HG03196 (cell line): Measurements from ENCODE around the gene ID3.

Experiments
- ATAC-seq: cut with Tn5 transposase; IDR thresholded peaks from one replicate; pipeline ENCODE4 v1.9.1; 2021; ENCODE audit not compliant: unreplicated experiment

The ID3 gene

GRCh38 chr1:23566304-23566703 lies 7.0 kb upstream of the ID3 start:
- no peak for ATAC-seq

GRCh38 chr1:23565776-23566175 lies 6.5 kb upstream of the ID3 start:
- ATAC-seq, result no peak

GRCh38 chr1:23564529-23565122 lies 5.3 kb upstream of the ID3 start:
- ATAC-seq, result no peak

GRCh38 chr1:23563755-23564374 lies 4.6 kb upstream of the ID3 start:
- no peak for ATAC-seq

GRCh38 chr1:23563003-23563402 lies 3.7 kb upstream of the ID3 start:
- no peak for ATAC-seq

- no peak for ATAC-seq
Measured at GRCh38 chr1:23562137-23562876, 3.0 kb upstream of the ID3 start.

- no peak for ATAC-seq
Measured at GRCh38 chr1:23561813-23562100, 2.5 kb upstream of the ID3 start.

GRCh38 chr1:23561076-23561812 lies 1.9 kb upstream of the ID3 start:
- ATAC-seq, result no peak

- no peak for ATAC-seq
Measured at GRCh38 chr1:23559985-23560741, 862 bp upstream of the ID3 start.

GRCh38 chr1:23558872-23559135 lies 497 bp downstream of the ID3 start:
- ATAC-seq, result no peak

- no peak for ATAC-seq
Measured at GRCh38 chr1:23558140-23558871, 995 bp downstream of the ID3 start.

- ATAC-seq, result no peak
Measured at GRCh38 chr1:23557471-23558124, 1.7 kb downstream of the ID3 start.

GRCh38 chr1:23556635-23557470 lies 2.4 kb downstream of the ID3 start:
- no peak for ATAC-seq

- no peak for ATAC-seq
Measured at GRCh38 chr1:23555986-23556634, 3.2 kb downstream of the ID3 start.

GRCh38 chr1:23555270-23555985 lies 3.9 kb downstream of the ID3 start:
- ATAC-seq, result no peak

GRCh38 chr1:23554481-23555269 lies 4.6 kb downstream of the ID3 start:
- ATAC-seq, result peak; percentile 42

- ATAC-seq, result no peak
Measured at GRCh38 chr1:23554127-23554480, 5.2 kb downstream of the ID3 start.
